Endothelial cell (in vitro differentiated cells): Measurements from ENCODE around the gene EDN2. TPM values are rescaled to one million over a fixed set of nuclear protein-coding genes. Genes with fewer than 3 reads are reported as not detected.

ENCODE experiments used
- DNase-seq: peaks from one replicate; pipeline ENCODE4 v3.0.0; 2021; ENCODE audit warnings: low spot score
- H3K27ac Mint-ChIP-seq: one replicate; pipeline ENCODE4 v1.8.0; 2021; ENCODE audit warnings: mixed read lengths, inconsistent platforms; ENCODE audit not compliant: unreplicated experiment
- H3K27me3 Mint-ChIP-seq: one replicate; pipeline ENCODE4 v1.8.0; 2021; ENCODE audit warnings: mild to moderate bottlenecking, moderate library complexity, mixed read lengths, inconsistent platforms; ENCODE audit not compliant: unreplicated experiment
- H3K36me3 Mint-ChIP-seq: one replicate; pipeline ENCODE4 v1.8.0; 2021; ENCODE audit warnings: mild to moderate bottlenecking, low read depth, mixed read lengths, inconsistent platforms; ENCODE audit not compliant: unreplicated experiment
- H3K4me1 Mint-ChIP-seq: one replicate; pipeline ENCODE4 v1.8.0; 2021; ENCODE audit warnings: mild to moderate bottlenecking, mixed read lengths, inconsistent platforms; ENCODE audit not compliant: unreplicated experiment
- H3K4me3 Mint-ChIP-seq: one replicate; pipeline ENCODE4 v1.8.0; 2021; ENCODE audit warnings: mild to moderate bottlenecking, mixed read lengths, inconsistent platforms; ENCODE audit not compliant: unreplicated experiment
- H3K9me3 Mint-ChIP-seq: one replicate; pipeline ENCODE4 v1.8.0; 2021; ENCODE audit warnings: mixed read lengths, inconsistent platforms; ENCODE audit not compliant: unreplicated experiment
- CTCF ChIP-seq: fragments of 200-600 bp; sonication (generic); IDR thresholded peaks from one replicate; pipeline ENCODE4 v1.5.0; 2021; ENCODE audit warnings: antibody characterized with exemption; ENCODE audit not compliant: unreplicated experiment
- total RNA-seq: library from RNA; stranded (reverse); fragmentation: NEBNext Ultra II Directional; extraction: Animal tissue kit (Norgen Biotek cat#: 25700); gene quantifications from one replicate; pipeline ENCODE4 v1.2.1, GENCODE V29; 2021; ENCODE audit not compliant: unreplicated experiment

EDN2 gene
- total RNA-seq, 1 donor from 2014 or later = 0.21 TPM

GRCh38 chr1:41493117-41493536 is 8.6 kb upstream of the EDN2 start:
- DNase-seq = no peak
- H3K36me3 Mint-ChIP-seq = peaks cover 4% of the 10 kb centered on the region
- no peaks in the 10 kb centered on the region for H3K9me3 Mint-ChIP-seq
- no peak overlapping the region for H3K4me3 Mint-ChIP-seq
- H3K27ac Mint-ChIP-seq = no peak overlapping the region
- peaks cover 18% of the 10 kb centered on the region for H3K27me3 Mint-ChIP-seq
- H3K4me1 Mint-ChIP-seq = peaks cover 2% of the 10 kb centered on the region
- TF ChIP-seq CTCF = no peak

GRCh38 chr1:41492341-41492848 is 7.9 kb upstream of the EDN2 start:
- DNase-seq = peak; percentile 67
- peak; percentile 71 for TF ChIP-seq CTCF
- peaks cover 2% of the 10 kb centered on the region for H3K4me1 Mint-ChIP-seq

GRCh38 chr1:41490911-41491310 is 6.4 kb upstream of the EDN2 start:
- peaks cover 17% of the 10 kb centered on the region for H3K27me3 Mint-ChIP-seq
- no peak overlapping the region for H3K4me3 Mint-ChIP-seq
- no peaks in the 10 kb centered on the region for H3K9me3 Mint-ChIP-seq
- H3K36me3 Mint-ChIP-seq = peaks cover 10% of the 10 kb centered on the region
- H3K4me1 Mint-ChIP-seq = peaks cover 15% of the 10 kb centered on the region
- DNase-seq = no peak
- no peak for TF ChIP-seq CTCF
- H3K27ac Mint-ChIP-seq = no peak overlapping the region

More at GRCh38 chr1:41492341-41492848, 7.9 kb upstream of the EDN2 start:
- Mint-ChIP-seq H3K36me3 (peaks cover 4% of the 10 kb centered on the region), H3K27ac (no peak overlapping the region), H3K9me3 (no peaks in the 10 kb centered on the region), H3K4me3 (peak overlapping the region; percentile 44), H3K27me3 (peaks cover 17% of the 10 kb centered on the region)

- H3K4me1 Mint-ChIP-seq = peaks cover 24% of the 10 kb centered on the region
- H3K27ac Mint-ChIP-seq = no peak overlapping the region
- TF ChIP-seq CTCF = no peak
- H3K36me3 Mint-ChIP-seq = peaks cover 10% of the 10 kb centered on the region
- H3K27me3 Mint-ChIP-seq = peaks cover 19% of the 10 kb centered on the region
- H3K9me3 Mint-ChIP-seq = no peaks in the 10 kb centered on the region
- peak overlapping the region; percentile 21 for H3K4me3 Mint-ChIP-seq
- DNase-seq = no peak
Measured at GRCh38 chr1:41489561-41489960, 5.1 kb upstream of the EDN2 start.

- Mint-ChIP-seq H3K9me3 (no peaks in the 10 kb centered on the region), H3K27ac (no peak overlapping the region), H3K4me1 (peaks cover 24% of the 10 kb centered on the region), H3K36me3 (peaks cover 10% of the 10 kb centered on the region), H3K4me3 (no peak overlapping the region), H3K27me3 (peaks cover 18% of the 10 kb centered on the region)
- no peak for TF ChIP-seq CTCF
- no peak for DNase-seq
Measured at GRCh38 chr1:41488040-41488951, 3.8 kb upstream of the EDN2 start.
